ENCODE measurements around the gene DNAJB13.

DNAJB13 gene

GRCh38 chr11:73978576-73979086, 27.8 kb downstream of the DNAJB13 start:
- DNase-seq = no peak

DNA sequence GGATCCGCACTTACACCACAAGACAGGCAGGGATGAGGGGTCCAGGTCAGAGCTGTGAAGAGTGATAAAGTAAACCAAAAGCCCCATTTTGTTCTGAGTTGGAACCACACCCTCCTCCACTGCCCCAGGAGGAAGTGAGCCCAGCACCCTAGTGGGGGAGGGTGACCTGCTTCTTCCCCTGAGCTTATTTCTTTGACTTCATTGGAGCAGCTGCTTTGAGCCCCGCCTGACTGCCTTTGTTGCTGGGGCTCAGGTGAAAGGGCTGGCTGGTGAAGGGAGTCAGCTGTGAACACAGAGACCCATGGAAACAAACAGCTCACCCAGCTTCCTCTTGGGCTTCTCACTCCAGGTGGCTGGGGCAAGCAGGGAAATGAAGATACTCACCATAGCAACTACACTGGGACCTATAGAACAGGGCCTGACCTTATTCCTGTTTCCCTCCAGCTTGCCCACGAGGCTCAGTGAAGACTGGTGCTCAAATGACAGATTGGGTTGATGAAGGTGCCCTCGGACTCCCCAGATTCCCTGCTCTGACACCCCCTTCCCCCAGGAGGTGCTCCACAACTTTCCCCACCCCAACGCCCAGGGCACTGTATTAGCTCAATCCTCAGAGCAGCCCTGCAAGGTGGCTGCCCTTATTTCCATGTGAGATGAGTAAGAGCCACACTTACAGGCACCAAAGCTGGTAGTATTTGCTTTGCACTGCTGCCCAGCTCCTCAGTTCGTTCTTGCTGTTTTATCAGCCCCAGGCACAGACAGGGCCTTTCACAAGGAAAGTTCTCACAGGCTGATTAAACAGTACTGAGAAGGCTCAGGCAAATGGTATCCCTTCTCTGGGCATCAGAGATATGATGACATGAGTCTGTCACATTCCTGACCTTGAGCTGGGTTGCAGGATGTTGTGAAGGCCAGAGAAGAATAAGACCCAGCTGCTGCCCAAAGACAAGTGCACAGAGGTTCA, 29.5 kb downstream of the DNAJB13 start:
- peak; percentile 93 for DNase-seq

DNA sequence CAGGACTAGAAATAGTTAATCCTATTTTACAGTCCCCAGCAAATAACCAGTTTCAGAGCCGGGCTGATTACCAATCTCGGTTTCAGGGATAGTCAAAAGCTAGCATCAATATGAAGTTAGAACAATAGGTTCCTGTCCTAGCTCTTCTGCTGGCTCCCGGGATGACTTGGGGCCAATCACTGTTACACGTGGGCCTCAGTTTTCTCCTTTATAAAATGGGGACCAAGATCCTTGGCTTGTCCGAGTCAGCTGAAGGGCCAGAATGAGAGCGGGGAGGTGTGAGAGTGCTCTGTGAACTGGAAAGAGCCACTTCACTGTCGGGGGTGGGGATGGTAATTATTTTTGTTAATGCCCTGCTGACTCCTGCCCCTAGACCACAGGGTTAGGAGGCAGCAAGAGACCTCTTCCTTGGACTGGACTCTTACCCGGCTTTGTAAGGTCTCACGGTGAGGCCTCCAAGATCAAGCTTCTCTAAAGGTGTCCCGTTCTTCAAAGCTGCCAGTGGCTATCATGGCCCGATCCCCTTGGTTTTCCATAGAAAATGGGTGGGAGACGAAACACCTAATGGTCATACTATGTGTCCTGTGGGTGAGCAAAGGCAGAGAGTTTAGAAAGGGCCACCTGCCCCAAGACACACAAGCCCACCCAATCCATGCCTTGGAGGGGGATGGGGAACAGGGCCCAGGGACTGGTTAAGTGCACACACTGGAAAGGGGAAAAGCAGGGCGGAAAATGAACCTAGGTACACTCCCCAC, 30.4 kb downstream of the DNAJB13 start:
- DNase-seq = no peak

GRCh38 chr11:73982595-73982989, 31.8 kb downstream of the DNAJB13 start, which contains the start of gene UCP2:
Gene UCP2, minus strand, starts transcription at chr11:73982843. Its CDS starts 4,465 bp downstream, at chr11:73978378.
- peak; percentile 88 for DNase-seq

DNA sequence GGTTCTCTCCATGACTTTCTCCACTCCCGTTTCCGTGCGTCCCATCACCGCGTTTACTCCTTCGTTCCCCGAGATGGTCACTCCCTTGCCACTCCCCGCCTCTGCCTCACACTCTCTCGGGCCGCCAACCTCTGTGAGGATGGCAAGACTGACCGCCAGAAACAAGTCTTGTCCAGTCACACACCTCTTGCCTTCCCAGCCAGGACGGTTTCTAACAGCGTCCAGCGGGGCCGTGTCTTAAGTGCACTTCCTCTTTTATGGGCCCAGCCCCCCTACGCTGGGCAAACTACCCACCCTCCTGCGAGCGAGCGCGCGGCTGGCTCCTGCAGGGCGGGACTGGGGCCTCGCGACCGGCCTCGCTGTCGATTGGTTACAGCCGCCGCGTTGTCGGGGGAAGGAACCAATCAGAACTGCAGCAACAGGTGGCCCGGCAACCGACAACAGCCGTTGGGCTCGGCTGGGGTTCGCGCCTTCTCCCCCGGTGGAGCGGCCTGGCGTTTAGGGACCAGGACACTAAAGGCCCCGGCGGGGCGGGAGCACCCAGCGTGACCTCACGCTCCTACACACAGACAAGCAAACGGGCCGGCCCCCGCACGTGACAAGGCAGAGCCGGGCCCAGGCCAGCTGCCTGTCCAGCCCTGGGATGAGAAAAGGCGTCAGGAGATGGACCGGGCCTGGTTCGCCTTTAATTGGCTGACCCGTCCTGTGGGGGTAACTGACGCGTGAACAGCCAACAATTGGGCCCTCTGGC, 32.3 kb downstream of the DNAJB13 start:
- peak; percentile 97 for DNase-seq

GRCh38 chr11:73983741-73984538, 33.1 kb downstream of the DNAJB13 start:
- DNase-seq = no peak

- peak; percentile 10 for DNase-seq
These were observed 34.8 kb downstream of the DNAJB13 start for GRCh38 chr11:73985661-73986060.

DNA sequence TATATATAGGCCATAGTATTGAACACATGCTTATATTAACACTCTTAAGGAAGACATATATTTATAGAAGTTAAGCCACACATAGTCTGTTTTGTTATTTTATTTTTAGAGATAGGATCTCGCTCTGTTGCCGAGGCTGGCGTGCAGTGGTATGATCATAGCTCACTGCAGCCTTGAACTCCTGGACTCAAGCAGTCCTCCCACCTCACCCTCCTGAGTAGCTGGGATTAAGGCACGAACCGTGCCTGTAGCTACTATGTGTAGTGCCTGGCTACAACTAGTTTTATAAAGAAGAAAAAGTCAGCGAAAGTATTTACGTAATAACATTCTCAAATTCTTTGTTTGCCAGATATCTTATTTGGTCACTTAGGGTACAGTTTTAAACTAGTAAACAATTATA, 37.4 kb downstream of the DNAJB13 start:
- no peak for DNase-seq

DNA sequence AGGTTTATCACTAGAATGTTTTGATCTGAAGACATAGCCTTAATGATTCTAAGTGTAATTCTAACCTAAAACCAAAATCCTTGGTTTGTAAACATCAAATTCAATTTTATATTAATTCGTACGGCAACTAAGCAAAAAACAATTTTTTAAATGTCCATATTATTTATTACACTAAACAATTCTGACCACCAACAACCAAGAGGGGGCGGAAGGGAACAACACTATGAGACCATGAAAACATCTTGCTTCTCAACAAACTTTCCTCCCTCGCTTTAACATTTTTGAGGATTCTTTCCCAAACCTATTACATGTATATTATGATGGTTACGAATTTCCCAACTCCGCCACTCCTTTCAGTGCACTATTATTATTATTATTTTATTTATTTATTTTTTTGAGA, 38.3 kb downstream of the DNAJB13 start:
- no peak for DNase-seq

DNA sequence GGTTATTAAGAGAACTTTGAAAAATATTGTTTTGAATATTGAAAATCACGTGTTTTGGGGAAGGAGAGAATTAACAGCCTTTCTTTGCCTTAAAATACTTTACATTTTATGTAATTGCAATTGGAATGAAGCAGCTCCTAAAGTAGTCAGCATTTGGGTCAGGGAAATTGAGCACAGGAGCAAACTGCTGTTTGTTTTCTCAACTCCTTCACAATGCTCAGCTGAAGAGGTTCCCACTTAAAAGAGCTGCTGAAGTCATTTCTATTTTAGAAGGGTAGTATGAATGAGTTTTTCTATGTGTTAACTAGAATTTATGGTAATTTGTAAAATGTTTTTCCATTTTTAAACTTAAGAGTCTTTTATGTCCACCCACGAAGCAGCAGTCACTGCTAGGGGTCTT, 39.9 kb downstream of the DNAJB13 start:
- no peak for DNase-seq

DNA sequence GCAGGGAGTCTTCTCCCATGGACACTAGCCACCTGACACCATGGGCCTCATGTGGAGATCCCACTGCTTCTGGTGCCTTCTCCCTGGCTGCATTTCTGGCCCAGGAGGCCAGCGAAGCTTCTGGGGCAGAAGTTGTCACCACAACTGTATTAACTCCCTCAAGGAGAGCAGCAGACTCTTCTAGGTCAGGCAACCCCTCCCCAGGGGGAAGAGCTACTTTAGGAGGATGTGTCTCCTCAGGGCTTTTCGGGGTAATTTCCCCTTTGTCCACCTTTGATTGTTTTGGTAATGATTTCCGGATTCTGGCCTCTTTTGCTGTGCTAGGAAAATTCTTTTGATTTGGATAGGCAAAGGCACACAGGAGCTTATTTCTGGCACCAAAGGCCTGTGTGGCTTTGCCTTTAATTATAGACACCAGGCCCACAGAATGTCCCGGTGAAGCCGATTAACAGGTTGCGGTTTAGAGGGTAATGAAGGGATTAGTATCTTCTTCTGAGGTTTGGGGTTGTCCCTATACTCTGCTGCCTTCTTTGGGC, 40.7 kb downstream of the DNAJB13 start:
- DNase-seq = no peak

GRCh38 chr11:73995247-73995646, 44.4 kb downstream of the DNAJB13 start:
- DNase-seq = no peak

DNA sequence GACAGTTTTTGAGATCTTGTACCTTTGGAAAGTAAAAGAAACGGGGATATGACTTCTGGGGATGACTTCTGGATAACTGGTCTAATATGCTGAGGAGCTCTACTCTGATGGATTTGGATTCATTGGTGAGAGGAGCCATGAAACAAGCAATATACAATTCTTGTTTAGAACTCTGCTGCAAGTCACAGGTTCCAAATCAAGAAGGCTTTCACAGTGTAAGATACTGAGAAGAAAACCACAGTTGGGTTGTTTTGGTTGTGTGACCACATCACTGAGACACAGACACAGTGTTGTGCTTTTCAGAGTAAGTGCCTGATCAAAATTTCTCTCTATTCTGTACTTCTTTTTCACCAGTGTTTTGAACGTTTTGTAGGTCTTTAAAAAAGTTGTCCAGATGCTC, 44.9 kb downstream of the DNAJB13 start:
- DNase-seq = peak; percentile 61

- no peak for DNase-seq
These were observed 45.4 kb downstream of the DNAJB13 start for GRCh38 chr11:73996161-73996747.

DNA sequence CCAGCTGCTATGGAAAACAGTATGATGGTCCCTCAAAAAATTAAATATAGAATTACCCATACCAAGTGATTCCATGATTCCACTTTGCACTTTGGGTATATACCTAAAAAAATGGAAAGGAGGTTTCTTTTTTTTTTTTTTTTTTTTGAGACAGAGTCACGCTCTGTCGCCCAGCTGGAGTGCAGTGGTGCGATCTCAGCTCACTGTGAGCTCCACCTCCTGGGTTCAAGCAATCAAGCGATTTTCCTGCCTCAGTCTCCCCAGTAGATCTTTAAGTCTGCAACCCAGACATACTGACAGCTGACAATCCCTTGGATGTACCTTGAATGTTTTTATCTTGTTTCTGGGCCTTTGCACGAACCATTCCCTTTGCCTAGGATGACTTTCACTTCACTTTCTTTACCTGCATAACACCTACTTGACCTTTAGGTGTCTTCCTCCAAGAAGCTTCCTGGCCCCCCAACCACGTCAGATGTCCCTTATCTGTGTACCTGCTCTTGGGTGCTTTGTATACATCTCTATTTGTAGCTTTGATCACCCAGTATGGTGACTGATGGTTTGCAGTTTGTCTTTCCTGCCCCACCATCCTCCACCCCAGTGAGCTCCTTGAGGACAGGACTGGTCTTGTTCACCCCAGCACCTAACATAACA, 46.4 kb downstream of the DNAJB13 start:
- DNase-seq = no peak

DNA sequence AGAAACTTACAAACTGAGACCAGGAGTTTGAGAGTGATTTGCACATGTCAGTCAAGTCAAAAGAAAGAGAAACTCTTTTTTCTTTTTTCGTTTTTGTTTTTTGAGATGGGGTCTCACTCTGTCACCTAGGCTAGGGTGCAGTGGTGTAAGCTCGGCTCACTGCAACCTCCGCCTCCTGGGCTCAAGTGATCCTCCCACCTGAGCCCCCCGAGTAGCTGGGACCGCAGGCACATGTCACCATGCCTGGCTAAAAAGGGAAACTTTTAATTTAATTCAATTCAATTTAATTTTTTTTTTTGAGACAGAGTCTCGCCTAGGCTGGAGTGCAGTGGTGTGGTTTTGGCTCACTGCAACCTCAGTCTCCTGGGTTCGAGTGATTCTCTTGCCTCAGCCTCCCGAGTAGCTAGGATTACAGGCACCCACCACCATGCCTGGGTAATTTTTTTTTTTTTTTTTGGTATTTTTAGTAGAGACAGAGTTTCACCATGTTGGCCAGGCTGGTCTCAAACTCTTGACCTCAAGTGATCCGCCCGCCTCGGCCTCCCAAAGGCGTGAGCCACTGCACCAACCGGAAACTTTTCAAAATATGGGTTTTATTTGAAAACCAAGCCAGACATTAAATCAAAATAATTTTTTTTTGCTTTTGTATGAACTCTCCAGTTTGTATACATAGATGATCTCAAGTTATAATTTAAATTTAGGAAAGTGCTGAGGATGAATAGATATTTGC, 48.2 kb downstream of the DNAJB13 start:
- DNase-seq = no peak

GRCh38 chr11:73999581-74000306, 48.9 kb downstream of the DNAJB13 start:
- peak; percentile 65 for DNase-seq

DNA sequence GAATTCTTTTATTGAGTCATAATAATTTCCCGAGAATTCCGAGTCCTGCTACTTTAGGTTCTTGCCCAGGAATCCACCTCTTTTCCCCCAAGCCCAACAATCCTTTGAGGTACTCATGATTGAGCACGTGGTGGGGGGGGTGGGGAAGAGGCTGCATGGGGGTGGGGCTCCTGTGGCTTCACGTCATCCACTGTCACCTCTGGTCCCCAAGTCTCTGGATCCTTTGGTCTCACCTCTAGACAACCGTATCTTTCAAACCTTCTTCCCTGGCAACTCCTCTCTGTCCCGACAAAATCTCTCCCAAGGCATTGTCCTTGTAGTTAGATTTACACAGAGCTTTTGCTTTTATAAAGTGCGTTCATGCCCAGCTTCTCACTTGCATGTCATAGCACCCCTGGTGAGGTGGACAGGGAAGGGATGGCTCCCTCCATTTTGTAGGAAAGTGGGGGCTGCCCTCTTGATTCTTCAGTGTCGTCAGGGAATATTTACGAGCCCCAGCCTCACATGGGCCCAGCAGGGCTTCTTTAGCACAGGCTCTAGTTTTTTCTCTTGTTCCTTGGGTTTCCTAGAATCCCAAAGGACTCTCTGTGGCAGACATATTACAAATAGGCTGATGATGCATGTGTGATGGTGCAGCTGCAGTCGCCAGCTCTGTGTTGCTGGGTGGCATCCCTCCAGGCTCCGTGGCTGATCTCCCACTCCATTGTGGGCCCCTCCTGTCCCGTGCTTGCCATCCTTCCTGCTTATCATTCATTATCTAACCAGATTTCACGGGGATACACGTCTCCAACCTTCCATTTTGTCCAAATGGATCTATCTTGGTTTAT, 49.7 kb downstream of the DNAJB13 start:
- no peak for DNase-seq

Measured in CD4-positive, alpha-beta T cell treated with Interleukin-15 for 1 hour (primary cell).